Measurements from ENCODE around the gene IGFBP3. TPM values are rescaled to one million over a fixed set of nuclear protein-coding genes. Genes with fewer than 3 reads are reported as not detected.

Gene IGFBP3
- polyA plus RNA-seq, 3 donors, result 0.06 TPM; not detected in 2

DNA sequence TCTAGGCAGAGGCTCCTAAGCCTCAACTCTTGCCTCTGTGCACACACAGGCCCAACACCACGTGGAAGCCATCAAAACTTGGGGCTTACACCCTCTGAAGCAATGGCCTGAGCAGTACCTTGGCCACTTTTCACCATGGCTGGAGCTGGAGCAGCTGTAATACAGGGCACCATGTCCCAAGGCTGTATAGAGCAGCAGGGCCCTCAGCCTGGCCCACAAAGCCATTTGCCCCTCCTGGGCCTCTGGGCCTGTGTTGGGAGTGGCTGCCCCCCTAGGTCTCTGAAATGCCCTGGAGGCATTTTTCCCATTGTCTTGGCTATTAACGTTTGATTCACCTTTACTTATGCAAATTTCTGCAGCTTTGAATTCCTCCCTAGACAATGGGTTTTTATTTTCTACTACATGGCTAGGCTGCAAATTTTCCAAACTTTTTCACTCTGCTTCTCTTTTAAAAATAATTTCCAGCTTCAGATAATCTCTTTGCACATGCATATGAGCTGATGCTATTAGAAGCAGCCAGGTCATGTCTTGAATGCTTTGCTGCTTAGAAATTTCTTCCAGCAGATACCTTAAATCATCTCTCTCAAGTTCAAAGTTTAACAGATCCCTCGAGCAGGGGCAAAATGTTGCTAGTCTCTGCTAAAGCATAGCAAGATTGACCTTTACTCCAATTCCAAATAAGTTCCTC is 42.5 kb downstream of the IGFBP3 start:
- intact Hi-C loops (cut with micrococcal nuclease), result no loop called here

DNA sequence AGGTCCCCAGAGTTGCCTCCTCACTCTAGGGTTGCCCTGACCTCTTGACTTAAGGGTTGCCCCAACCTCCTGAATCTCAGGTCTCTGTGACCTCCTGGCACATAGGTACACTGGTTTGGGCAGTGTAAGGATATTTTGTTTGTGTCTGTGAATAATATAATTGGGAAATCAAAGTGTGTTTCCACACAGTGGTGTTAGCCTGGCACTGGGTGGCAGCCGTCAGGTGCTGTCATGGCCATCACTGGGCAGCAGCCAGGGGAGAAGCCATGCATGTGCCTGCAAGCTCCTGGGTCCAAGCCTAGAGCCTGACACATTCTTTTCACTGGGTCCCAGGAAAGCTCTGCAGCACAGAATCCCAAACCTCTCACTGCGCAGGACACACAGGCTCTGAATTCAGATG is 44.6 kb downstream of the IGFBP3 start:
- no peak for DNase-seq
- H3K27ac ChIP-seq (ENCODE audit: low read depth in 1 of 2, low read length in 2 of 2), result no peak overlapping the region
- H3K27ac Mint-ChIP-seq, result no peak overlapping the region
- TF ChIP-seq, protein P1, sequence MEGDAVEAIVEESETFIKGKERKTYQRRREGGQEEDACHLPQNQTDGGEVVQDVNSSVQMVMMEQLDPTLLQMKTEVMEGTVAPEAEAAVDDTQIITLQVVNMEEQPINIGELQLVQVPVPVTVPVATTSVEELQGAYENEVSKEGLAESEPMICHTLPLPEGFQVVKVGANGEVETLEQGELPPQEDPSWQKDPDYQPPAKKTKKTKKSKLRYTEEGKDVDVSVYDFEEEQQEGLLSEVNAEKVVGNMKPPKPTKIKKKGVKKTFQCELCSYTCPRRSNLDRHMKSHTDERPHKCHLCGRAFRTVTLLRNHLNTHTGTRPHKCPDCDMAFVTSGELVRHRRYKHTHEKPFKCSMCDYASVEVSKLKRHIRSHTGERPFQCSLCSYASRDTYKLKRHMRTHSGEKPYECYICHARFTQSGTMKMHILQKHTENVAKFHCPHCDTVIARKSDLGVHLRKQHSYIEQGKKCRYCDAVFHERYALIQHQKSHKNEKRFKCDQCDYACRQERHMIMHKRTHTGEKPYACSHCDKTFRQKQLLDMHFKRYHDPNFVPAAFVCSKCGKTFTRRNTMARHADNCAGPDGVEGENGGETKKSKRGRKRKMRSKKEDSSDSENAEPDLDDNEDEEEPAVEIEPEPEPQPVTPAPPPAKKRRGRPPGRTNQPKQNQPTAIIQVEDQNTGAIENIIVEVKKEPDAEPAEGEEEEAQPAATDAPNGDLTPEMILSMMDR (IDR thresholded peaks at IDR 0.05), result no peak
- H3K9me3 ChIP-seq (replicated peaks in 1 of 2; ENCODE audit: control insufficient read depth in 1 of 2, insufficient read depth in 1 of 2, low read length in 2 of 2), result peaks cover 0 to 6% of the 10 kb centered on the region in 2 donors
- H3K79me2 ChIP-seq (ENCODE audit: insufficient read depth, low read length), result no peaks in the 10 kb centered on the region
- WGBS (ENCODE audit: insufficient coverage), result 100% methylated on average over 2 of the region's 2 CpGs
- no peaks in the 10 kb centered on the region for H3K4me1 ChIP-seq (ENCODE audit: control insufficient read depth in 1 of 2, insufficient read depth in 2 of 2, low read length in 2 of 2)
- no peaks in the 10 kb centered on the region for H3K27me3 ChIP-seq (ENCODE audit: control insufficient read depth in 2 of 2, insufficient read depth in 2 of 2, low read length in 2 of 2)
- H3K4me3 Mint-ChIP-seq, result no peak overlapping the region
- no peak overlapping the region for H2AFZ ChIP-seq (ENCODE audit: insufficient read depth, low read depth, low read length, poor library complexity, severe bottlenecking)
- no peak overlapping the region for H3K4me3 ChIP-seq (replicated peaks in 1 of 3; ENCODE audit: low read depth in 2 of 3, low read length in 3 of 3)
- intact Hi-C loops (cut with micrococcal nuclease), result no loop called here
- H3K36me3 Mint-ChIP-seq, result no peaks in the 10 kb centered on the region
- H3K9ac ChIP-seq (ENCODE audit: insufficient read depth, low read length, poor library complexity, severe bottlenecking), result no peak overlapping the region
- no peak overlapping the region for H3K4me2 ChIP-seq (replicated peaks; ENCODE audit: extremely low read depth, low read length, poor library complexity, severe bottlenecking)
- H3K4me1 Mint-ChIP-seq, result no peaks in the 10 kb centered on the region
- H4K20me1 ChIP-seq (ENCODE audit: insufficient read depth, low read length), result no peaks in the 10 kb centered on the region
- H3K27me3 Mint-ChIP-seq (ENCODE audit: low read depth in 3 of 3), result peaks cover 0 to 2% (median 2%) of the 10 kb centered on the region in 3 donors
- H3K9me3 Mint-ChIP-seq, result peaks cover 0 to 18% (median 4%) of the 10 kb centered on the region in 7 donors
- H3K36me3 ChIP-seq (replicated peaks in 1 of 2; ENCODE audit: control insufficient read depth in 1 of 2, insufficient read depth in 2 of 2, low read length in 2 of 2), result no peaks in the 10 kb centered on the region

More for the DNA sequence above, 42.5 kb downstream of the IGFBP3 start:
- Mint-ChIP-seq H3K4me3 (no peak overlapping the region), H3K27ac (no peak overlapping the region), H3K27me3 (ENCODE audit: low read depth in 3 of 3) (peaks cover 0 to 2% (median 0%) of the 10 kb centered on the region in 3 donors), H3K36me3 (no peaks in the 10 kb centered on the region), H3K9me3 (peaks cover 0 to 18% (median 4%) of the 10 kb centered on the region in 7 donors), H3K4me1 (no peaks in the 10 kb centered on the region)
- DNase-seq, result no peak
- WGBS (ENCODE audit: insufficient coverage), result 58% methylated on average over 2 of the region's 3 CpGs
- Histone ChIP-seq H2AFZ (ENCODE audit: insufficient read depth, low read depth, low read length, poor library complexity, severe bottlenecking) (no peak overlapping the region), H3K9ac (ENCODE audit: insufficient read depth, low read length, poor library complexity, severe bottlenecking) (no peak overlapping the region), H3K4me2 (replicated peaks; ENCODE audit: extremely low read depth, low read length, poor library complexity, severe bottlenecking) (no peak overlapping the region), H3K27me3 (ENCODE audit: control insufficient read depth in 2 of 2, insufficient read depth in 2 of 2, low read length in 2 of 2) (no peaks in the 10 kb centered on the region), H3K9me3 (replicated peaks in 1 of 2; ENCODE audit: control insufficient read depth in 1 of 2, insufficient read depth in 1 of 2, low read length in 2 of 2) (peaks cover 0 to 6% of the 10 kb centered on the region in 2 donors), H3K27ac (ENCODE audit: low read depth in 1 of 2, low read length in 2 of 2) (no peak overlapping the region), H3K4me3 (replicated peaks in 1 of 3; ENCODE audit: low read depth in 2 of 3, low read length in 3 of 3) (no peak overlapping the region), H3K4me1 (ENCODE audit: control insufficient read depth in 1 of 2, insufficient read depth in 2 of 2, low read length in 2 of 2) (no peaks in the 10 kb centered on the region), H3K36me3 (replicated peaks in 1 of 2; ENCODE audit: control insufficient read depth in 1 of 2, insufficient read depth in 2 of 2, low read length in 2 of 2) (no peaks in the 10 kb centered on the region), H4K20me1 (ENCODE audit: insufficient read depth, low read length) (no peaks in the 10 kb centered on the region), H3K79me2 (ENCODE audit: insufficient read depth, low read length) (no peaks in the 10 kb centered on the region)
- TF ChIP-seq, protein P1 (IDR thresholded peaks at IDR 0.05), result no peak
